Liver (tissue), 9 donors: ENCODE measurements around the gene ALDH9A1. TPM values are rescaled to one million over a fixed set of nuclear protein-coding genes. Genes with fewer than 3 reads are reported as not detected.

Experiments
- DNase-seq: peaks from one replicate; pipeline ENCODE4 v3.0.0-alpha.2; 2017; ENCODE audit warnings: low spot score
- H3K27ac ChIP-seq, 2 donors: one replicate each; pipeline ENCODE4 v1.7.0; 2013; ENCODE audit warnings: inconsistent platforms in 2 of 2, low read length in 2 of 2, control low read depth in 1 of 2, low read depth in 1 of 2, mild to moderate bottlenecking in 1 of 2
- H3K27me3 ChIP-seq, 4 donors: one replicate each; pipeline versions ENCODE4 v1.6.1 to v1.7.0; 2013; ENCODE audit warnings: low read length in 3 of 4, inconsistent platforms in 1 of 4, mild to moderate bottlenecking in 1 of 4, moderate library complexity in 1 of 4; ENCODE audit not compliant: control insufficient read depth in 4 of 4, insufficient read depth in 4 of 4
- H3K36me3 ChIP-seq, 4 donors: one replicate each; pipeline versions ENCODE4 v1.6.1 to v1.7.0; 2013; ENCODE audit warnings: low read length in 3 of 4, mild to moderate bottlenecking in 3 of 4, low read depth in 1 of 4, moderate library complexity in 1 of 4; ENCODE audit not compliant: control insufficient read depth in 4 of 4, insufficient read depth in 3 of 4
- H3K4me1 ChIP-seq, 4 donors: one replicate each; pipeline versions ENCODE4 v1.6.1 to v1.7.0; 2013; ENCODE audit warnings: low read length in 3 of 4, mild to moderate bottlenecking in 3 of 4, moderate library complexity in 1 of 4; ENCODE audit not compliant: control insufficient read depth in 4 of 4, insufficient read depth in 4 of 4
- H3K4me3 ChIP-seq, 3 donors: one replicate each; pipeline versions ENCODE4 v1.6.1 to v1.7.0; 2013; ENCODE audit warnings: low read length in 3 of 3, control low read depth in 1 of 3, low read depth in 1 of 3, mild to moderate bottlenecking in 1 of 3
- H3K9ac ChIP-seq, 2 donors: one replicate each; pipeline ENCODE4 v1.7.0; 2013; ENCODE audit warnings: low read length in 2 of 2, mild to moderate bottlenecking in 2 of 2, moderate library complexity in 2 of 2, control low read depth in 1 of 2, low read depth in 1 of 2
- H3K9me3 ChIP-seq, 4 donors: one replicate each; pipeline versions ENCODE4 v1.6.1 to v1.7.0; 2013; ENCODE audit warnings: low read length in 3 of 4; ENCODE audit not compliant: control insufficient read depth in 4 of 4
- ATF3 ChIP-seq: IDR thresholded peaks from 2 replicates; pipeline ENCODE4 v1.6.1; 2016; ENCODE audit warnings: antibody characterized with exemption
- CTCF ChIP-seq: fragments of 150-350 bp; IDR thresholded peaks from 2 replicates; pipeline ENCODE4 v1.5.1; 2017; ENCODE audit warnings: improper control_type of control experiment, low read depth, low read length; ENCODE audit not compliant: missing input control
- EGR1 ChIP-seq, 2 donors: IDR thresholded peaks; 2 replicates each; pipeline ENCODE4 v1.6.1; 2016 to 2018; ENCODE audit warnings: antibody characterized with exemption in 2 of 2, low read depth in 2 of 2
- FOXA1 ChIP-seq: IDR thresholded peaks from 2 replicates; pipeline ENCODE4 v1.6.1; 2016; ENCODE audit warnings: antibody characterized with exemption
- FOXA2 ChIP-seq: IDR thresholded peaks from 2 replicates; pipeline ENCODE4 v1.6.1; 2016; ENCODE audit warnings: antibody characterized with exemption
- GABPA ChIP-seq, 2 donors: IDR thresholded peaks in 1 of 2; conservative IDR thresholded peaks in 1 of 2; 2 replicates each; pipeline ENCODE4 v1.6.1; 2016; ENCODE audit warnings: antibody characterized with exemption in 2 of 2, mild to moderate bottlenecking in 1 of 2, moderate library complexity in 1 of 2
- HNF4A ChIP-seq, 2 donors: conservative IDR thresholded peaks; 2 replicates each; pipeline ENCODE4 v1.6.1; 2016; ENCODE audit warnings: antibody characterized with exemption in 2 of 2, mild to moderate bottlenecking in 2 of 2
- HNF4G ChIP-seq: IDR thresholded peaks from 2 replicates; pipeline ENCODE4 v1.6.1; 2016; ENCODE audit warnings: antibody characterized with exemption
- JUND ChIP-seq, 2 donors: IDR thresholded peaks; 2 replicates each; pipeline ENCODE4 v1.6.1; 2016; ENCODE audit warnings: antibody characterized with exemption in 2 of 2
- MAX ChIP-seq: IDR thresholded peaks from 2 replicates; pipeline ENCODE4 v1.6.1; 2016; ENCODE audit warnings: antibody characterized with exemption
- NR2F2 ChIP-seq: IDR thresholded peaks from 2 replicates; pipeline ENCODE4 v1.6.1; 2016; ENCODE audit warnings: antibody characterized with exemption
- RAD21 ChIP-seq, 2 donors: IDR thresholded peaks; 2 replicates each; pipeline ENCODE4 v1.6.1; 2016; ENCODE audit warnings: antibody characterized with exemption in 2 of 2, mild to moderate bottlenecking in 2 of 2
- RXRA ChIP-seq, 2 donors: IDR thresholded peaks; 2 replicates each; pipeline ENCODE4 v1.6.1; 2017 to 2018; ENCODE audit warnings: antibody characterized with exemption in 2 of 2, mild to moderate bottlenecking in 1 of 2
- SP1 ChIP-seq: IDR thresholded peaks from 2 replicates; pipeline ENCODE4 v1.6.1; 2018; ENCODE audit warnings: antibody characterized with exemption, mild to moderate bottlenecking
- TAF1 ChIP-seq: conservative IDR thresholded peaks from 2 replicates; pipeline ENCODE4 v1.6.1; 2016; ENCODE audit warnings: antibody characterized with exemption, mild to moderate bottlenecking
- YY1 ChIP-seq: IDR thresholded peaks from 2 replicates; pipeline ENCODE4 v1.6.1; 2016; ENCODE audit warnings: antibody characterized with exemption, mild to moderate bottlenecking
- ZBTB33 ChIP-seq: IDR thresholded peaks from 2 replicates; pipeline ENCODE4 v1.6.1; 2016; ENCODE audit warnings: antibody characterized with exemption
- WGBS: extraction: QIAGEN DNeasy Blood & Tissue Kit; methylation state at CpG from one replicate; pipeline ENCODE4 v1.1.7; 2013; 5-methylcytosine and 5-hydroxymethylcytosine counted together
- polyA plus RNA-seq, 2 donors: library from polyadenylated mRNA; stranded (reverse) in 1 of 2; unstranded in 1 of 2; fragments of 200-250 nt in 1 of 2; fragments of >200 nt in 1 of 2; fragmentation: Nextera tagmentation in 1 of 2; extraction: Ambion mirVana in 1 of 2; gene quantifications; one replicate each; pipeline versions ENCODE4 v1.2.1 to v1.2.3, GENCODE V29; 2013 to 2015
- total RNA-seq, 2 donors: library from RNA; depleted of rRNA; stranded (reverse); fragments of >200 nt; gene quantifications; one replicate each; pipeline ENCODE4 v1.2.3, GENCODE V29; 2014
- TF ChIP-seq, protein P1 (sequence below): IDR thresholded peaks from 2 replicates; pipeline ENCODE4 v1.6.1; 2016; ENCODE audit warnings: antibody characterized with exemption, mild to moderate bottlenecking
- donor health status: healthy.
- donor health status: healthy.
- donor health status: healthy.
- donor health status: healthy.
- donor health status: healthy.

The ALDH9A1 gene
- total and polyA plus RNA-seq, 4 donors = 42.8 to 93.4 (median 79.8) TPM

GRCh38 chr1:165678509-165678908 lies 19.9 kb downstream of the ALDH9A1 start:
- TF ChIP-seq RXRA (IDR thresholded peaks at IDR 0.05) (no peak), ATF3 (no peak), EGR1 (IDR thresholded peaks at IDR 0.05; ENCODE audit: low read depth in 2 of 2) (no peak), MAX (no peak), NR2F2 (no peak), TAF1 (no peak), FOXA1 (no peak), FOXA2 (no peak), GABPA (IDR thresholded peaks at IDR 0.05 in 1 of 2, conservative IDR thresholded peaks at IDR 0.05 in 1 of 2) (no peak), HNF4A (conservative IDR thresholded peaks at IDR 0.05) (no peak), JUND (IDR thresholded peaks at IDR 0.05) (no peak), SP1 (no peak), YY1 (no peak), RAD21 (IDR thresholded peaks at IDR 0.05) (no peak), ZBTB33 (no peak), HNF4G (no peak), CTCF (no peak)
- TF ChIP-seq, protein P1, sequence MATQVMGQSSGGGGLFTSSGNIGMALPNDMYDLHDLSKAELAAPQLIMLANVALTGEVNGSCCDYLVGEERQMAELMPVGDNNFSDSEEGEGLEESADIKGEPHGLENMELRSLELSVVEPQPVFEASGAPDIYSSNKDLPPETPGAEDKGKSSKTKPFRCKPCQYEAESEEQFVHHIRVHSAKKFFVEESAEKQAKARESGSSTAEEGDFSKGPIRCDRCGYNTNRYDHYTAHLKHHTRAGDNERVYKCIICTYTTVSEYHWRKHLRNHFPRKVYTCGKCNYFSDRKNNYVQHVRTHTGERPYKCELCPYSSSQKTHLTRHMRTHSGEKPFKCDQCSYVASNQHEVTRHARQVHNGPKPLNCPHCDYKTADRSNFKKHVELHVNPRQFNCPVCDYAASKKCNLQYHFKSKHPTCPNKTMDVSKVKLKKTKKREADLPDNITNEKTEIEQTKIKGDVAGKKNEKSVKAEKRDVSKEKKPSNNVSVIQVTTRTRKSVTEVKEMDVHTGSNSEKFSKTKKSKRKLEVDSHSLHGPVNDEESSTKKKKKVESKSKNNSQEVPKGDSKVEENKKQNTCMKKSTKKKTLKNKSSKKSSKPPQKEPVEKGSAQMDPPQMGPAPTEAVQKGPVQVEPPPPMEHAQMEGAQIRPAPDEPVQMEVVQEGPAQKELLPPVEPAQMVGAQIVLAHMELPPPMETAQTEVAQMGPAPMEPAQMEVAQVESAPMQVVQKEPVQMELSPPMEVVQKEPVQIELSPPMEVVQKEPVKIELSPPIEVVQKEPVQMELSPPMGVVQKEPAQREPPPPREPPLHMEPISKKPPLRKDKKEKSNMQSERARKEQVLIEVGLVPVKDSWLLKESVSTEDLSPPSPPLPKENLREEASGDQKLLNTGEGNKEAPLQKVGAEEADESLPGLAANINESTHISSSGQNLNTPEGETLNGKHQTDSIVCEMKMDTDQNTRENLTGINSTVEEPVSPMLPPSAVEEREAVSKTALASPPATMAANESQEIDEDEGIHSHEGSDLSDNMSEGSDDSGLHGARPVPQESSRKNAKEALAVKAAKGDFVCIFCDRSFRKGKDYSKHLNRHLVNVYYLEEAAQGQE = no peak
- H3K36me3 ChIP-seq = peaks cover 5 to 49% (median 39%) of the 10 kb centered on the region in 4 donors

More at GRCh38 chr1:165678509-165678908, 19.9 kb downstream of the ALDH9A1 start:
- Histone ChIP-seq H3K27ac (no peak overlapping the region), H3K27me3 (no peaks in the 10 kb centered on the region), H3K9ac (no peak overlapping the region), H3K4me1 (peaks cover 0 to 15% (median 7%) of the 10 kb centered on the region in 4 donors), H3K4me3 (no peak overlapping the region), H3K9me3 (no peaks in the 10 kb centered on the region)
- DNase-seq = no peak
- WGBS = under 1% methylated on average over 2 of the region's 2 CpGs
